ENCODE data around the gene MPHOSPH8. TPM values are rescaled to one million over a fixed set of nuclear protein-coding genes. Genes with fewer than 3 reads are reported as not detected.

The MPHOSPH8 gene
- total RNA-seq, 1 experiment from 2014 or later, result 29.1 TPM

DNA sequence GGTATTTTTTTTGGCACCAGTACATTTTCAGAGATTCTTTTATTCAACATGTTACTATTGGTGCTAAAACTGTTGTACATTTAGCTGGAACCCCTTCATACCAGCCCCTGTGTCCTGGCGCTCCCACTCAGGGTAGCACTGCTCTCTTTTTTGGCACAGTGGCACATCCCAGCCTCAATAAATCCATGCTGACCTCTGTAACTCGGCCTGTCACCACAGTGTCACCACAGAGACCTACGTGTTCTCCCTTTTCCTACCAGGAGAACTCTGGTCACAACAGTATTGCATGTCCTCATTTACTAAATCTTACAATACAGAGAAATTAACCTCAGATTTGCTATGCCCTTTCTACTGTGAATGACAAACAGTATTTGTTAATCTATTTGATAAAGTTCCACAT lies 10.2 kb downstream of the MPHOSPH8 start:
- DNase-seq (ENCODE audit: low spot score), result no peak
- Histone ChIP-seq H3K9me3 (ENCODE audit: low read depth, low read length, poor library complexity, severe bottlenecking) (no peaks in the 10 kb centered on the region), H3K4me1 (ENCODE audit: insufficient read depth, low read length, poor library complexity, severe bottlenecking) (no peaks in the 10 kb centered on the region), H3K36me3 (ENCODE audit: insufficient read depth, low read length, poor library complexity, severe bottlenecking) (peaks cover 39% of the 10 kb centered on the region), H3K4me3 (ENCODE audit: low read depth, low read length, poor library complexity, severe bottlenecking) (no peak overlapping the region), H3K27me3 (replicated peaks; ENCODE audit: insufficient read depth, low read depth, low read length, poor library complexity) (no peaks in the 10 kb centered on the region), H3K27ac (ENCODE audit: low read depth, low read length, poor library complexity, severe bottlenecking) (no peak overlapping the region)
- intact Hi-C loops (cut with micrococcal nuclease; ENCODE audit: unreplicated experiment), result no loop called here
- ChIA-PET CTCF (no interaction called here), POLR2A (ENCODE audit: low non-redundant PET) (no interaction called here)
- TF ChIP-seq, protein P1, sequence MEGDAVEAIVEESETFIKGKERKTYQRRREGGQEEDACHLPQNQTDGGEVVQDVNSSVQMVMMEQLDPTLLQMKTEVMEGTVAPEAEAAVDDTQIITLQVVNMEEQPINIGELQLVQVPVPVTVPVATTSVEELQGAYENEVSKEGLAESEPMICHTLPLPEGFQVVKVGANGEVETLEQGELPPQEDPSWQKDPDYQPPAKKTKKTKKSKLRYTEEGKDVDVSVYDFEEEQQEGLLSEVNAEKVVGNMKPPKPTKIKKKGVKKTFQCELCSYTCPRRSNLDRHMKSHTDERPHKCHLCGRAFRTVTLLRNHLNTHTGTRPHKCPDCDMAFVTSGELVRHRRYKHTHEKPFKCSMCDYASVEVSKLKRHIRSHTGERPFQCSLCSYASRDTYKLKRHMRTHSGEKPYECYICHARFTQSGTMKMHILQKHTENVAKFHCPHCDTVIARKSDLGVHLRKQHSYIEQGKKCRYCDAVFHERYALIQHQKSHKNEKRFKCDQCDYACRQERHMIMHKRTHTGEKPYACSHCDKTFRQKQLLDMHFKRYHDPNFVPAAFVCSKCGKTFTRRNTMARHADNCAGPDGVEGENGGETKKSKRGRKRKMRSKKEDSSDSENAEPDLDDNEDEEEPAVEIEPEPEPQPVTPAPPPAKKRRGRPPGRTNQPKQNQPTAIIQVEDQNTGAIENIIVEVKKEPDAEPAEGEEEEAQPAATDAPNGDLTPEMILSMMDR (conservative IDR thresholded peaks at IDR 0.05; ENCODE audit: low read depth, low read length), result no peak
- TF ChIP-seq EZH2 (IDR thresholded peaks at IDR 0.05; ENCODE audit: borderline replicate concordance, low read depth, low read length, poor library complexity, severe bottlenecking), result no peak
- no TSS peak for BruUV-seq (replicated peaks)

DNA sequence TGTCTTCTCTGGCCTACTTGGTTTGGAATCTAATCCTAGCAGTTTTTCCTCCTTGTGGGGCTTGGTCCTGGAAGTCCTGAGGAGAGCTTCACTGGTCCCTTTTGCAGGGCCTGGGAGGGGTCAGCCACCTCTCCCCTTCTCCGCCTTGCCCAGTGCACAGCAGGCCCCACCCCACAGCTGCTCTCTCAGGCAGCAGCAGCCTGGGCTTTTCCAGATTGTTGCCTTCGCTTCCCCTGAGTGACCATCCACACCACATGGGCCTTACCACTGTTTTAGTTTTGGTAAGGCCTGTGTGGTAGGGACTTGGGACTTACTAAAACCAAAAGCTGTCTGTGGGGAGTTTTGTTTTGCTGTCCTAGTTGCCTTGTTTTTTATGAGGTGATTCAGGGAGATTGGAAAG lies 11.5 kb downstream of the MPHOSPH8 start:
- intact Hi-C loops (cut with micrococcal nuclease; ENCODE audit: unreplicated experiment), result no loop called here
- no peak for DNase-seq (ENCODE audit: low spot score)
- Histone ChIP-seq H3K27ac (ENCODE audit: low read depth, low read length, poor library complexity, severe bottlenecking) (no peak overlapping the region), H3K27me3 (replicated peaks; ENCODE audit: insufficient read depth, low read depth, low read length, poor library complexity) (no peaks in the 10 kb centered on the region), H3K36me3 (ENCODE audit: insufficient read depth, low read length, poor library complexity, severe bottlenecking) (peaks cover 41% of the 10 kb centered on the region), H3K9me3 (ENCODE audit: low read depth, low read length, poor library complexity, severe bottlenecking) (no peaks in the 10 kb centered on the region), H3K4me3 (ENCODE audit: low read depth, low read length, poor library complexity, severe bottlenecking) (no peak overlapping the region), H3K4me1 (ENCODE audit: insufficient read depth, low read length, poor library complexity, severe bottlenecking) (no peaks in the 10 kb centered on the region)
- TF ChIP-seq EZH2 (IDR thresholded peaks at IDR 0.05; ENCODE audit: borderline replicate concordance, low read depth, low read length, poor library complexity, severe bottlenecking), result no peak
- TF ChIP-seq, protein P1 (conservative IDR thresholded peaks at IDR 0.05; ENCODE audit: low read depth, low read length), result no peak
- ChIA-PET CTCF (no interaction called here), POLR2A (ENCODE audit: low non-redundant PET) (no interaction called here)
- BruUV-seq (replicated peaks), result no TSS peak

GRCh38 chr13:19646063-19646462 lies 12.6 kb downstream of the MPHOSPH8 start:
- ChIA-PET CTCF (no interaction called here), POLR2A (ENCODE audit: low non-redundant PET) (no interaction called here)
- intact Hi-C loops (cut with micrococcal nuclease; ENCODE audit: unreplicated experiment), result no loop called here
- peaks cover 52% of the 10 kb centered on the region for H3K36me3 ChIP-seq (ENCODE audit: insufficient read depth, low read length, poor library complexity, severe bottlenecking)
- no TSS peak for BruUV-seq (replicated peaks)
- TF ChIP-seq EZH2 (IDR thresholded peaks at IDR 0.05; ENCODE audit: borderline replicate concordance, low read depth, low read length, poor library complexity, severe bottlenecking), result no peak
- TF ChIP-seq, protein P1 (conservative IDR thresholded peaks at IDR 0.05; ENCODE audit: low read depth, low read length), result no peak
- H3K27me3 ChIP-seq (replicated peaks; ENCODE audit: insufficient read depth, low read depth, low read length, poor library complexity), result no peaks in the 10 kb centered on the region
- H3K4me1 ChIP-seq (ENCODE audit: insufficient read depth, low read length, poor library complexity, severe bottlenecking), result no peaks in the 10 kb centered on the region
- H3K4me3 ChIP-seq (ENCODE audit: low read depth, low read length, poor library complexity, severe bottlenecking), result no peak overlapping the region
- no peaks in the 10 kb centered on the region for H3K9me3 ChIP-seq (ENCODE audit: low read depth, low read length, poor library complexity, severe bottlenecking)
- no peak for DNase-seq (ENCODE audit: low spot score)
- peak overlapping the region; percentile 2 for H3K27ac ChIP-seq (ENCODE audit: low read depth, low read length, poor library complexity, severe bottlenecking)

Measured in A673 (cell line).